Placental pericyte (primary cell): ENCODE measurements around the gene TASP1. TPM values are rescaled to one million over a fixed set of nuclear protein-coding genes. Genes with fewer than 3 reads are reported as not detected.

Experiments
- total RNA-seq: library from RNA; depleted of rRNA; stranded (reverse); fragments of >200 nt; gene quantifications from 2 replicates; pipeline ENCODE4 v1.2.3, GENCODE V29; 2012

Gene TASP1
- 7.2 and 7.6 TPM in 2 replicates for total RNA-seq

GRCh38 chr20:13638496-13639149 lies at the start of gene TASP1:
Gene TASP1 (minus strand): TSS chr20:13638932. CDS start chr20:13630078, 8,854 bp downstream.

Other genes with a start within 250 kb of the TASP1 start
- 9.3 and 12.7 TPM in 2 replicates for gene ESF1, start 146.0 kb upstream of the TASP1 start, total RNA-seq
- 11.2 and 13.0 TPM in 2 replicates for gene NDUFAF5, start 146.1 kb upstream of the TASP1 start, total RNA-seq